H9 (cell line): ENCODE results near the gene SLC7A1. TPM values are rescaled to one million over a fixed set of nuclear protein-coding genes. Genes with fewer than 3 reads are reported as not detected.

Experiments
- DNase-seq: peaks from one replicate; pipeline ENCODE4 v3.0.0-alpha.2; 2017
- H2AFZ ChIP-seq: one replicate; pipeline ENCODE4 v1.6.1; 2013; ENCODE audit warnings: mild to moderate bottlenecking, low read length, control low read depth, moderate library complexity
- H2AK5ac ChIP-seq: 2 replicates; pipeline ENCODE4 v1.6.1; 2013; ENCODE audit warnings: low read length, control low read depth, mixed read lengths; ENCODE audit not compliant: insufficient read length
- H2BK120ac ChIP-seq: one replicate; pipeline ENCODE4 v1.6.1; 2013; ENCODE audit warnings: low read depth, mild to moderate bottlenecking, low read length, control low read depth, inconsistent platforms; ENCODE audit not compliant: poor library complexity, severe bottlenecking
- H2BK12ac ChIP-seq: 2 replicates; pipeline ENCODE4 v1.6.1; 2013; ENCODE audit warnings: low read length, control low read depth, mixed read lengths, low read depth; ENCODE audit not compliant: insufficient read length
- H2BK15ac ChIP-seq: 2 replicates; pipeline ENCODE4 v1.6.1; 2013; ENCODE audit warnings: low read depth, low read length, control low read depth
- H2BK20ac ChIP-seq: one replicate; pipeline ENCODE4 v1.6.1; 2013; ENCODE audit warnings: low read depth, mild to moderate bottlenecking, low read length, control low read depth, inconsistent platforms; ENCODE audit not compliant: poor library complexity, severe bottlenecking
- H2BK5ac ChIP-seq: 2 replicates; pipeline ENCODE4 v1.6.1; 2013; ENCODE audit warnings: low read length, control low read depth, mixed read lengths; ENCODE audit not compliant: insufficient read length
- H3K14ac ChIP-seq: 2 replicates; pipeline ENCODE4 v1.6.1; 2013; ENCODE audit warnings: low read length, control low read depth; ENCODE audit not compliant: insufficient read depth
- H3K18ac ChIP-seq: 2 replicates; pipeline ENCODE4 v1.6.1; 2013; ENCODE audit warnings: low read depth, mild to moderate bottlenecking, mixed read lengths, low read length, control low read depth; ENCODE audit not compliant: insufficient read length
- H3K23ac ChIP-seq: 2 replicates; pipeline ENCODE4 v1.6.1; 2013; ENCODE audit warnings: low read length, control low read depth, mixed read lengths, low read depth; ENCODE audit not compliant: insufficient read length
- H3K23me2 ChIP-seq: 2 replicates; pipeline ENCODE4 v1.6.1; 2013; ENCODE audit warnings: low read depth, mild to moderate bottlenecking, mixed read lengths, low read length, control low read depth; ENCODE audit not compliant: insufficient read length, poor library complexity, severe bottlenecking
- H3K27ac ChIP-seq: 2 replicates; pipeline ENCODE4 v1.5.1; 2013; ENCODE audit warnings: low read length, control low read depth, mixed read lengths, low read depth; ENCODE audit not compliant: insufficient read length
- H3K27me3 ChIP-seq: 2 replicates; pipeline ENCODE4 v1.6.1; 2013; ENCODE audit warnings: low read length, control low read depth, inconsistent platforms; ENCODE audit not compliant: insufficient read depth
- H3K4ac ChIP-seq: 2 replicates; pipeline ENCODE4 v1.6.1; 2013; ENCODE audit warnings: low read depth, mild to moderate bottlenecking, control low read depth, inconsistent platforms, low read length, moderate library complexity
- H3K4me1 ChIP-seq: 2 replicates; pipeline ENCODE4 v1.6.1; 2013; ENCODE audit warnings: low read length, control low read depth, inconsistent platforms; ENCODE audit not compliant: insufficient read depth
- H3K4me2 ChIP-seq: 2 replicates; pipeline ENCODE4 v1.6.1; 2013; ENCODE audit warnings: low read length, control low read depth, mixed read lengths; ENCODE audit not compliant: insufficient read length, insufficient read depth
- H3K56ac ChIP-seq: 2 replicates; pipeline ENCODE4 v1.6.1; 2013; ENCODE audit warnings: low read depth, mild to moderate bottlenecking, mixed read lengths, low read length, control low read depth; ENCODE audit not compliant: insufficient read length
- H3K79me1 ChIP-seq: 2 replicates; pipeline ENCODE4 v1.6.1; 2013; ENCODE audit warnings: low read depth, mild to moderate bottlenecking, moderate library complexity, low read length, control low read depth, inconsistent platforms; ENCODE audit not compliant: insufficient read depth, poor library complexity, severe bottlenecking
- H3K79me2 ChIP-seq: 2 replicates; pipeline ENCODE4 v1.6.1; 2013; ENCODE audit warnings: low read length, control low read depth, inconsistent platforms; ENCODE audit not compliant: insufficient read depth
- H3K9ac ChIP-seq: 2 replicates; pipeline ENCODE4 v1.6.1; 2013; ENCODE audit warnings: low read length, control low read depth, mixed read lengths; ENCODE audit not compliant: insufficient read length; ENCODE audit errors: extremely low read depth
- H3K9me3 ChIP-seq: one replicate; pipeline ENCODE4 v1.6.1; 2013; ENCODE audit warnings: low read depth, low read length, inconsistent platforms; ENCODE audit not compliant: control insufficient read depth
- H3T11ph ChIP-seq: one replicate; pipeline ENCODE4 v1.6.1; 2013; ENCODE audit warnings: mild to moderate bottlenecking, low read length, control low read depth, inconsistent platforms
- H4K20me1 ChIP-seq: one replicate; pipeline ENCODE4 v1.6.1; 2013; ENCODE audit not compliant: control insufficient read depth, insufficient read length, insufficient read depth
- H4K5ac ChIP-seq: 2 replicates; pipeline ENCODE4 v1.6.1; 2013; ENCODE audit warnings: low read depth, mild to moderate bottlenecking, mixed read lengths, low read length, control low read depth; ENCODE audit not compliant: insufficient read length
- H4K8ac ChIP-seq: replicated peaks from 2 replicates; pipeline ENCODE4 v1.6.1; 2013; ENCODE audit warnings: low read length, control low read depth, mixed read lengths, low read depth; ENCODE audit not compliant: insufficient read length
- H4K91ac ChIP-seq: 2 replicates; pipeline ENCODE4 v1.6.1; 2013; ENCODE audit warnings: low read depth, mild to moderate bottlenecking, moderate library complexity, mixed read lengths, low read length, control low read depth; ENCODE audit not compliant: insufficient read length
- H3K27ac Mint-ChIP-seq, 3 experiments: 2 replicates in 2 of 3; 3 replicates in 1 of 3; pipeline ENCODE4 v1.8.0; 2020 to 2021; ENCODE audit warnings: mixed read lengths in 3 of 3, mild to moderate bottlenecking in 1 of 3, moderate library complexity in 1 of 3
- H3K27me3 Mint-ChIP-seq: 2 replicates; pipeline ENCODE4 v1.8.0; 2021; ENCODE audit warnings: low read depth, mild to moderate bottlenecking, moderate library complexity, mixed read lengths
- H3K36me3 Mint-ChIP-seq, 3 experiments: 2 replicates in 2 of 3; 3 replicates in 1 of 3; pipeline ENCODE4 v1.8.0; 2020 to 2021; ENCODE audit warnings: low read depth in 3 of 3, mixed read lengths in 3 of 3; ENCODE audit not compliant: insufficient read depth in 1 of 3
- H3K4me1 Mint-ChIP-seq, 2 experiments: 2 replicates each; pipeline ENCODE4 v1.8.0; 2020; ENCODE audit warnings: mixed read lengths in 2 of 2
- H3K4me3 Mint-ChIP-seq, 2 experiments: 2 replicates in 1 of 2; 3 replicates in 1 of 2; pipeline ENCODE4 v1.8.0; 2020 to 2021; ENCODE audit warnings: mild to moderate bottlenecking in 2 of 2, mixed read lengths in 2 of 2, moderate library complexity in 1 of 2
- H3K9me3 Mint-ChIP-seq, 2 experiments: 2 replicates in 1 of 2; 3 replicates in 1 of 2; pipeline ENCODE4 v1.8.0; 2020; ENCODE audit warnings: mild to moderate bottlenecking in 2 of 2, mixed read lengths in 2 of 2, moderate library complexity in 1 of 2
- CTCF ChIP-seq: fragments of 200-600 bp; sonication (generic); conservative IDR thresholded peaks from 3 replicates; pipeline ENCODE4 v1.8.0; 2021; ENCODE audit warnings: antibody characterized with exemption, mild to moderate bottlenecking
- WGBS: extraction: QIAGEN DNeasy Blood & Tissue Kit; methylation state at CpG from one replicate; pipeline ENCODE4 v1.1.7; 2013; ENCODE audit warnings: missing lambda C conversion rate, low lambda C conversion rate, mixed read lengths; ENCODE audit not compliant: insufficient read length; ENCODE audit errors: extremely low coverage; 5-methylcytosine and 5-hydroxymethylcytosine counted together
- total RNA-seq: library from RNA; stranded (reverse); gene quantifications from 2 replicates; pipeline ENCODE4 v1.2.1, GENCODE V29; 2021

Gene SLC7A1
- total RNA-seq, 1 experiment from 2014 or later: 109 TPM

GRCh38 chr13:29575098-29575497, 20.4 kb downstream of the SLC7A1 start:
- H3K79me2 ChIP-seq: peaks cover 74% of the 10 kb centered on the region
- H3K9me3 ChIP-seq: no peaks in the 10 kb centered on the region
- DNase-seq: no peak
- no peak overlapping the region for H2AK5ac ChIP-seq
- H4K8ac ChIP-seq: no peak overlapping the region
- peaks cover 10 to 20% (median 18%) of the 10 kb centered on the region in 3 experiments; a peak in 6 of 7 replicates for H3K36me3 Mint-ChIP-seq
- H3K4me2 ChIP-seq: no peak overlapping the region
- H4K5ac ChIP-seq: no peak overlapping the region
- H3K23me2 ChIP-seq: no peaks in the 10 kb centered on the region
- H3K27ac ChIP-seq: no peak overlapping the region
- no peak overlapping the region for H3K14ac ChIP-seq
- no peak overlapping the region for H2AFZ ChIP-seq
- no peak overlapping the region for H3K18ac ChIP-seq
- no peak overlapping the region for H3K4ac ChIP-seq
- peaks cover 8% of the 10 kb centered on the region for H3K4me1 ChIP-seq
- H3K4me3 Mint-ChIP-seq: no peak overlapping the region
- H3K27me3 ChIP-seq: no peaks in the 10 kb centered on the region
- H2BK5ac ChIP-seq: no peak overlapping the region
- H4K20me1 ChIP-seq: peaks cover 2% of the 10 kb centered on the region
- H2BK12ac ChIP-seq: no peak overlapping the region
- no peak overlapping the region for H4K91ac ChIP-seq
- no peaks in the 10 kb centered on the region; a peak in 1 of 5 replicates for H3K9me3 Mint-ChIP-seq
- H3K27me3 Mint-ChIP-seq: no peaks in the 10 kb centered on the region
- no peak overlapping the region for H2BK20ac ChIP-seq
- no peak overlapping the region for H2BK15ac ChIP-seq
- H3K23ac ChIP-seq: no peak overlapping the region
- H3K79me1 ChIP-seq: peaks cover 12% of the 10 kb centered on the region
- no peak overlapping the region for H3T11ph ChIP-seq
- H3K56ac ChIP-seq: no peak overlapping the region
- H3K4me1 Mint-ChIP-seq: peaks cover 36 to 48% of the 10 kb centered on the region in 2 experiments
- TF ChIP-seq CTCF: no peak
- WGBS: no CpG with 5 or more reads among the region's 3 CpGs
- no peak overlapping the region for H3K9ac ChIP-seq
- no peak overlapping the region for H3K27ac Mint-ChIP-seq
- H2BK120ac ChIP-seq: no peak overlapping the region
